GM21381 (cell line): Measurements from ENCODE around the gene CD79B.
"Not testable (repeated sequence)": the region's sequence is repeated elsewhere in the genome, so short reads cannot be mapped to it uniquely, and the experiment has no call there.

Experiments
- ATAC-seq: cut with Tn5 transposase; IDR thresholded peaks from one replicate; pipeline ENCODE4 v1.9.1; 2021; ENCODE audit warnings: mild to moderate bottlenecking, moderate library complexity; ENCODE audit not compliant: unreplicated experiment

CD79B gene

GRCh38 chr17:63881935-63882601 lies 50.1 kb downstream of the CD79B start, which contains the start of gene GH2:
Gene GH2, minus strand, starts transcription at chr17:63881944. Its CDS starts 143 bp downstream, at chr17:63881801.
- ATAC-seq: no peak

- ATAC-seq: not testable (repeated sequence)
Observed at GRCh38 chr17:63881337-63881736, 50.8 kb downstream of the CD79B start.

DNA sequence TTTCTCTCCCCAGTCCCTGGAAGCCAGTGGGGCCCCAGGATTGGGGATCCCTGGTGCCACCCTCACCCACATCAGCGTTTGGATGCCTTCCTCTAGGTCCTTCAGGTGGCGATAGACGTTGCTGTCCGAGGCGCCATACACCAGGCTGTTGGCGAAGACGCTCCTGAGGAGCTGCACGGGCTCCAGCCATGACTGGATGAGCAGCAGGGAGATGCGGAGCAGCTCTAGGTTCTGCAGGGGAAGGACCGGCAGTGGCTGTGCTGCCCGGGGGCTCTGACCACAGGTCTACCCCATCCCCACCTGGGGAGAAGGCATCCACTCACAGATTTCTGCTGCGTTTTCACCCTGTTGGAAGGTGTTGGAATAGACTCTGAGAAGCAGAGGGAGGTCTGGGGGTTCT lies 51.4 kb downstream of the CD79B start:
- ATAC-seq: no peak
